ENCODE measurements around the gene GGT5.

DNA sequence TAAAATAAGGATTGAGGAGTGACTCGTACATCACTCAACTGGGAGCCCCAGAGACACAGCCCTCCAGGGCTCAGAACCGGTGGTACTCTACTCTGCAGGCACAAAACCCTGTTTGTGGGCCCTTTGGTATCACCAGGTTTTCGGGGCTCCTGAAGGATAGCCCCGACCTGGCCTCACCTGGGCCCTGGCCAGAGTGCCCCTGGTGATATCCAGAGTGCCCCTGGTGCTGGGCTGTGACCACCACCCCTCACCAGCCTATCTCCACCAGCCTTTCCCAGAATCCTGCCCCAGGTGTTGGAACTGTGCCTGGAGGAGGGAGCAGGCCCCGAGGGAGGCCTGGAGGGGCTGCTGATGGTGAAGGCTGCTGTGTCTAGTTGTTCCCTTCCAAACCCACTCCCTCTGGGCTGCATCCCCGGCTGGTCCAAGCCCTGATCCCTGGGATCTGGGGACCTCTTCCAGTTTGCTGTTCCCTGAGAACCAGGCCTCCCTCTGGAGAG is 2.2 kb upstream of the GGT5 start:
- TF ChIP-seq CTCF (IDR thresholded peaks at IDR 0.05; ENCODE audit: low read depth, low read length, poor library complexity, severe bottlenecking), result no peak
- TF ChIP-seq EZH2phosphoT487 (IDR thresholded peaks at IDR 0.05; ENCODE audit: borderline replicate concordance, low read length), result no peak
